ENCODE measurements around the gene MYBPH.

GRCh38 chr1:203142684-203143408 lies 32.8 kb downstream of the MYBPH start:
- TF ChIP-seq CTCF (conservative IDR thresholded peaks at IDR 0.05; ENCODE audit: low read depth, low read length) (no peak), EZH2 (IDR thresholded peaks at IDR 0.05; ENCODE audit: borderline replicate concordance, low read depth, low read length, poor library complexity, severe bottlenecking) (no peak)
